Measurements from ENCODE around the gene GLRX3.

DNA sequence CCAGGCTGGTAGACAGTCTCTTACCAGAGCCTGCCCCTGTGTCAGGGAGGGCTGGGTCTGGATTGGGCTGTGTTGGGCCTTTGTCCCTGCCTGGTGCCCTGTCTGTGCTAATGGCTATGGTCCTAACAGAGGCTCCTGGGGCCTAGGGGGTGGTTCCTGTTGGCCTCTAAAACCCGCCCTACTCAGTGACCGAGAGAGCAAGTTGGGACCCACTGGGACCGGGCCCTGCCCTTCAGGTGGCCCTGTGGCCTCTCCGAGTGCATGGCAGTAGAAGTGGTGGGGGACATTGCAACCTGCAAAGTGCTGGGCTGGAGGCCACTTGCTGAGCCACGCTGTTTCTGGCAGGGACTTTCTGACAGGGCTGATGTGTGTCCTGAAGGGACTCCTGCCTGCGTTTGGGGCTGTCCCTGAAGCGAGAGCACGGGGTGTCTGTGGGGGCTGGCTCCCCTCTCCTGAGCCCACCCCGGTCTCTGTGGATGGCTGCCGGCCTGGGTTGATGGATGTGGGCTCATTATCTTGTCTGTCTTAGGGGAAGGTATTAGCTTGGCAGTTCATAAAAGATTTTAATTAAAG lies 56.2 kb downstream of the GLRX3 start:
- TF ChIP-seq SUZ12 (IDR thresholded peaks at IDR 0.05; ENCODE audit: extremely low read depth, insufficient read depth, insufficient read length), result no peak
- TF ChIP-seq YY1 (IDR thresholded peaks at IDR 0.05; ENCODE audit: insufficient read depth, insufficient read length), result no peak
